Measurements from ENCODE around the gene PRCC.

- TF ChIP-seq POLR2A (IDR thresholded peaks at IDR 0.05) (no peak), CTCF (IDR thresholded peaks at IDR 0.05) (no peak)
Measured at GRCh38 chr1:156803086-156803851, 35.9 kb downstream of the PRCC start.

Measured in thyroid gland (tissue), 4 donors.